HepG2 (cell line): Measurements from ENCODE around the gene SECTM1. TPM values are rescaled to one million over a fixed set of nuclear protein-coding genes. Genes with fewer than 3 reads are reported as not detected.

Experiments
- DNMT1 ChIP-seq: sonication (generic); formaldehyde crosslinking; IDR thresholded peaks from 2 replicates; pipeline ENCODE4 v1.5.1; 2020; ENCODE audit warnings: mild to moderate bottlenecking, missing genetic modification reagents
- ELF4 ChIP-seq: sonication (generic); formaldehyde crosslinking; IDR thresholded peaks from 2 replicates; pipeline ENCODE4 v1.5.0; 2020; ENCODE audit warnings: missing genetic modification reagents, mild to moderate bottlenecking, moderate library complexity, borderline replicate concordance
- HDAC2 ChIP-seq: sonication (generic); formaldehyde crosslinking; IDR thresholded peaks from 2 replicates; pipeline ENCODE4 v1.4.0; 2020; ENCODE audit warnings: missing genetic modification reagents
- KAT7 ChIP-seq: IDR thresholded peaks from 2 replicates; pipeline ENCODE4 v1.6.1; 2018; ENCODE audit warnings: borderline replicate concordance, missing compliant biosample characterization
- MEF2D ChIP-seq: sonication (generic); formaldehyde crosslinking; IDR thresholded peaks from 2 replicates; pipeline ENCODE4 v1.5.1; 2020; ENCODE audit warnings: mild to moderate bottlenecking, missing genetic modification reagents
- PRDM15 ChIP-seq: sonication (generic); formaldehyde crosslinking; IDR thresholded peaks from 2 replicates; pipeline ENCODE4 v1.4.0; 2020; ENCODE audit warnings: missing genetic modification reagents
- RBM22 ChIP-seq: fragments of 200-400 bp; formaldehyde crosslinking; optimal IDR thresholded peaks from 2 replicates; pipeline ENCODE3; 2017; ENCODE audit warnings: mild to moderate bottlenecking, low read length, moderate library complexity
- U2AF2 ChIP-seq: fragments of 200-400 bp; formaldehyde crosslinking; IDR thresholded peaks from 2 replicates; pipeline ENCODE4 v1.6.1; 2017; ENCODE audit warnings: low read depth, mild to moderate bottlenecking, low read length
- ZNF577 ChIP-seq: sonication (generic); formaldehyde crosslinking; IDR thresholded peaks from 2 replicates; pipeline ENCODE4 v1.4.0; 2020; ENCODE audit warnings: mild to moderate bottlenecking, low read depth, missing genetic modification reagents, borderline replicate concordance
- ZNF644 ChIP-seq: IDR thresholded peaks from 2 replicates; pipeline ENCODE4 v1.6.1; 2016; ENCODE audit warnings: low read depth
- ZNF704 ChIP-seq: sonication (generic); formaldehyde crosslinking; IDR thresholded peaks from 2 replicates; pipeline ENCODE4 v1.8.1; 2023; ENCODE audit warnings: mild to moderate bottlenecking, inconsistent platforms, moderate library complexity, missing genetic modification reagents, borderline replicate concordance
- ZNF776 ChIP-seq: sonication (generic); formaldehyde crosslinking; IDR thresholded peaks from 2 replicates; pipeline ENCODE4 v1.4.0; 2020; ENCODE audit warnings: mild to moderate bottlenecking, missing genetic modification reagents
- ZNF788 ChIP-seq: sonication (generic); formaldehyde crosslinking; IDR thresholded peaks from 2 replicates; pipeline ENCODE4 v1.5.0; 2020; ENCODE audit warnings: mild to moderate bottlenecking, missing genetic modification reagents, borderline replicate concordance
- ZNF878 ChIP-seq: sonication (generic); formaldehyde crosslinking; IDR thresholded peaks from 2 replicates; pipeline ENCODE4 v1.8.1; 2023; ENCODE audit warnings: mild to moderate bottlenecking, missing genetic modification reagents, moderate library complexity
- polyA plus RNA-seq, 8 experiments: library from polyadenylated mRNA; depleted of rRNA in 3 of 8; stranded (reverse) in 7 of 8; unstranded in 1 of 8; fragments of >200 nt; fragmentation: Illumina TruSeq in 4 of 8; extraction: Trizol in 4 of 8; gene quantifications; 2 replicates each; pipeline versions ENCODE4 v1.2.1 to v1.2.3, GENCODE V29; 2011 to 2016; ENCODE audit warnings: low read depth in 4 of 8, missing spikeins in 1 of 8, mixed read lengths in 1 of 8; ENCODE audit not compliant: insufficient read depth in 1 of 8
- total RNA-seq, 5 experiments: library from RNA; depleted of rRNA; stranded (reverse); fragments of >200 nt; fragmentation: Illumina TruSeq; extraction: Trizol; gene quantifications; 2 replicates each; pipeline ENCODE4 v1.2.3, GENCODE V29; 2016; ENCODE audit warnings: low read depth in 1 of 5
- TF ChIP-seq, protein P1 (sequence below): sonication (generic); formaldehyde crosslinking; IDR thresholded peaks from 2 replicates; pipeline ENCODE4 v1.4.0; 2020; ENCODE audit warnings: mild to moderate bottlenecking, missing genetic modification reagents
- TF ChIP-seq, protein P2 (sequence below): IDR thresholded peaks from 2 replicates; pipeline ENCODE4 v1.6.1; 2016; ENCODE audit warnings: low read depth, missing genetic modification reagents, missing compliant biosample characterization

The SECTM1 gene
- total and polyA plus RNA-seq, 2 of the 13 experiments (the other 11 are each of a cell fraction or from before 2014, with no cell fraction given) = 3.5 to 5.3 TPM

GRCh38 chr17:82317394-82318168 is 16.0 kb downstream of the SECTM1 start, which contains the start of gene CD7 (continued):
- TF ChIP-seq DNMT1 (CRISPR knock-in tag) (0 out of 2 replicates have a peak, but pooled peaks have one; percentile 39), KAT7 (CRISPR knock-in tag) (no peak), ELF4 (CRISPR knock-in tag) (no peak), ZNF577 (CRISPR knock-in tag) (no peak), U2AF2 (no peak), ZNF788 (CRISPR knock-in tag) (no peak; the same call in 1 of the 2 replicates), RBM22 (no peak), MEF2D (peak; percentile 72; the same call in 1 of the 2 replicates), HDAC2 (CRISPR knock-in tag) (peak; percentile 80; the same call in 1 of the 2 replicates), PRDM15 (no peak), ZNF644 (CRISPR knock-in tag) (no peak), ZNF776 (CRISPR knock-in tag) (peak; percentile 80; the same call in 1 of the 2 replicates), ZNF704 (no peak), ZNF878 (CRISPR knock-in tag) (no peak)
- TF ChIP-seq, protein P1, sequence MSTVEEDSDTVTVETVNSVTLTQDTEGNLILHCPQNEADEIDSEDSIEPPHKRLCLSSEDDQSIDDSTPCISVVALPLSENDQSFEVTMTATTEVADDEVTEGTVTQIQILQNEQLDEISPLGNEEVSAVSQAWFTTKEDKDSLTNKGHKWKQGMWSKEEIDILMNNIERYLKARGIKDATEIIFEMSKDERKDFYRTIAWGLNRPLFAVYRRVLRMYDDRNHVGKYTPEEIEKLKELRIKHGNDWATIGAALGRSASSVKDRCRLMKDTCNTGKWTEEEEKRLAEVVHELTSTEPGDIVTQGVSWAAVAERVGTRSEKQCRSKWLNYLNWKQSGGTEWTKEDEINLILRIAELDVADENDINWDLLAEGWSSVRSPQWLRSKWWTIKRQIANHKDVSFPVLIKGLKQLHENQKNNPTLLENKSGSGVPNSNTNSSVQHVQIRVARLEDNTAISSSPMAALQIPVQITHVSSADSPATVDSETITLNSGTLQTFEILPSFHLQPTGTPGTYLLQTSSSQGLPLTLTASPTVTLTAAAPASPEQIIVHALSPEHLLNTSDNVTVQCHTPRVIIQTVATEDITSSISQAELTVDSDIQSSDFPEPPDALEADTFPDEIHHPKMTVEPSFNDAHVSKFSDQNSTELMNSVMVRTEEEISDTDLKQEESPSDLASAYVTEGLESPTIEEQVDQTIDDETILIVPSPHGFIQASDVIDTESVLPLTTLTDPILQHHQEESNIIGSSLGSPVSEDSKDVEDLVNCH (CRISPR knock-in tag) = 0 out of 2 replicates have a peak, but pooled peaks have one; percentile 42
- TF ChIP-seq, protein P2, sequence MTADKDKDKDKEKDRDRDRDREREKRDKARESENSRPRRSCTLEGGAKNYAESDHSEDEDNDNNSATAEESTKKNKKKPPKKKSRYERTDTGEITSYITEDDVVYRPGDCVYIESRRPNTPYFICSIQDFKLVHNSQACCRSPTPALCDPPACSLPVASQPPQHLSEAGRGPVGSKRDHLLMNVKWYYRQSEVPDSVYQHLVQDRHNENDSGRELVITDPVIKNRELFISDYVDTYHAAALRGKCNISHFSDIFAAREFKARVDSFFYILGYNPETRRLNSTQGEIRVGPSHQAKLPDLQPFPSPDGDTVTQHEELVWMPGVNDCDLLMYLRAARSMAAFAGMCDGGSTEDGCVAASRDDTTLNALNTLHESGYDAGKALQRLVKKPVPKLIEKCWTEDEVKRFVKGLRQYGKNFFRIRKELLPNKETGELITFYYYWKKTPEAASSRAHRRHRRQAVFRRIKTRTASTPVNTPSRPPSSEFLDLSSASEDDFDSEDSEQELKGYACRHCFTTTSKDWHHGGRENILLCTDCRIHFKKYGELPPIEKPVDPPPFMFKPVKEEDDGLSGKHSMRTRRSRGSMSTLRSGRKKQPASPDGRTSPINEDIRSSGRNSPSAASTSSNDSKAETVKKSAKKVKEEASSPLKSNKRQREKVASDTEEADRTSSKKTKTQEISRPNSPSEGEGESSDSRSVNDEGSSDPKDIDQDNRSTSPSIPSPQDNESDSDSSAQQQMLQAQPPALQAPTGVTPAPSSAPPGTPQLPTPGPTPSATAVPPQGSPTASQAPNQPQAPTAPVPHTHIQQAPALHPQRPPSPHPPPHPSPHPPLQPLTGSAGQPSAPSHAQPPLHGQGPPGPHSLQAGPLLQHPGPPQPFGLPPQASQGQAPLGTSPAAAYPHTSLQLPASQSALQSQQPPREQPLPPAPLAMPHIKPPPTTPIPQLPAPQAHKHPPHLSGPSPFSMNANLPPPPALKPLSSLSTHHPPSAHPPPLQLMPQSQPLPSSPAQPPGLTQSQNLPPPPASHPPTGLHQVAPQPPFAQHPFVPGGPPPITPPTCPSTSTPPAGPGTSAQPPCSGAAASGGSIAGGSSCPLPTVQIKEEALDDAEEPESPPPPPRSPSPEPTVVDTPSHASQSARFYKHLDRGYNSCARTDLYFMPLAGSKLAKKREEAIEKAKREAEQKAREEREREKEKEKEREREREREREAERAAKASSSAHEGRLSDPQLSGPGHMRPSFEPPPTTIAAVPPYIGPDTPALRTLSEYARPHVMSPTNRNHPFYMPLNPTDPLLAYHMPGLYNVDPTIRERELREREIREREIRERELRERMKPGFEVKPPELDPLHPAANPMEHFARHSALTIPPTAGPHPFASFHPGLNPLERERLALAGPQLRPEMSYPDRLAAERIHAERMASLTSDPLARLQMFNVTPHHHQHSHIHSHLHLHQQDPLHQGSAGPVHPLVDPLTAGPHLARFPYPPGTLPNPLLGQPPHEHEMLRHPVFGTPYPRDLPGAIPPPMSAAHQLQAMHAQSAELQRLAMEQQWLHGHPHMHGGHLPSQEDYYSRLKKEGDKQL (CRISPR knock-in tag) = no peak
